ENCODE results near the gene PDZK1IP1.

DNA sequence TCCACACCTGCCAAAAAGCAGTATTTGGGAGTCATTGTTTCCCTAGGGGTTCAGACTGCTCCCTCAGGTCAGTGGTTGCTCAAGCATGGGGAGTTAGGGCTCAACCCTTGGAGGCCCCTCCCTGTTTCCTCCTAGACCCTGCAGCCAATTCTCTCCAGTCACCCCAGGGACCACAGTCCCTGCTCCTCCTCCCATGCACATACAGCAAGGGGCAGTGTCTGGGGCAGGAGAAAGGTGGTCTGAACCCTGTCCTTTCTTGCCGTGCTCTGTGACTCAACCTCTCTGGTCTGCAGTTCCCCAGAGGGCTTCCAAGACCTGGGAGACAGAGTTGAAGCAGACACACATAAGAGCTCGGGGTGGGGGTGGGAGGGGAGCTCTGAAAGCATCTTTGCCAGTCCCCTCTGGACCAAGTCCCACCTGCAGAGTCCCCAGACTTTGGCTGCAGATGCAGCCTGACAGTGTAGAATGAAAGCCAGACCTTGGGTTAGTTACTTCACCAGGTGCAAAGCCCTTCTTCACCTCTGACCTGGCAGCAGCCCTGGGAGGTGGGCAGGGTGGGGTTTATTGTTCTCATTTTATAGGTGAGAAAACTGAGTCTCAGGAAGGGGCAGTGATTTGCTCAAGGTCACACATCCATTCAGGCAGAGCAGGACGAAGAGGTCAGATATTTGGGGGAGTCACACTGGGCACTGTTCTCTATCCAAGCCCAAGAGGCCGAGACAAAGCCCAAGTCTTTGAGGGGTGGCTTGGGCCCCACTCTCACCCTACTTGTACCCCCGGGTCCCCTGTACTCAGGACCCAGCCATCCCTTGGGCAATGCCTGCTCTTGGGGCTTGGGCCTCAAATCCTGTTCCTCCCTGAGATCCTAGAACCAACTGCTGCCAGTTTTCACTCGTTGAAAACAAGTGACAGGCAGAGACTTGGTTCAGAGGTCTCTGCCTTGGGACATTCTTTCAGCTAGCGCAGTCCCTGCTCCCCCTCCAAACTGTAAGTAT, 748 bp downstream of the PDZK1IP1 start:
- no peak for TF ChIP-seq POLR2AphosphoS5 (IDR thresholded peaks at IDR 0.05; ENCODE audit: borderline replicate concordance, low read depth, low read length)
- no peak for TF ChIP-seq EZH2 (IDR thresholded peaks at IDR 0.05)
- TF ChIP-seq FOXP2 (optimal IDR thresholded peaks at IDR 0.05; ENCODE audit: control extremely low read depth, extremely low read length, insufficient read depth) = no peak
